Lower lobe of right lung (tissue), 2 donors: ENCODE results near the gene TBX4. TPM values are rescaled to one million over a fixed set of nuclear protein-coding genes. Genes with fewer than 3 reads are reported as not detected.

Experiments used
- ATAC-seq, 2 donors: fragments of 200-7000 bp; cut with Tn5 transposase; one replicate each; pipeline ENCODE4 v1.9.1; 2020 to 2022; ENCODE audit warnings: mild to moderate bottlenecking in 2 of 2, moderate library complexity in 2 of 2
- DNase-seq: peaks from one replicate; pipeline ENCODE4 v3.0.0-alpha.2; 2020
- H3K27ac ChIP-seq: fragments of 200-600 bp; one replicate; pipeline ENCODE4 v1.8.0; 2022
- H3K27me3 ChIP-seq: fragments of 200-600 bp; one replicate; pipeline ENCODE4 v1.8.0; 2022; ENCODE audit warnings: low read depth
- H3K36me3 ChIP-seq: fragments of 200-600 bp; one replicate; pipeline ENCODE4 v1.8.0; 2022; ENCODE audit warnings: mild to moderate bottlenecking
- H3K4me1 ChIP-seq: fragments of 200-600 bp; one replicate; pipeline ENCODE4 v1.8.0; 2022
- H3K4me3 ChIP-seq: fragments of 200-600 bp; one replicate; pipeline ENCODE4 v1.8.0; 2022; ENCODE audit warnings: mild to moderate bottlenecking
- H3K9me3 ChIP-seq: fragments of 200-600 bp; one replicate; pipeline ENCODE4 v1.8.0; 2022
- CTCF ChIP-seq: fragments of 200-600 bp; IDR thresholded peaks from one replicate; pipeline ENCODE4 v1.8.0; 2022; ENCODE audit warnings: antibody characterized with exemption, mild to moderate bottlenecking
- intact Hi-C: fragments of 100-400 bp; cut with DNase I; formaldehyde crosslinking; loops from one replicate; pipeline ENCODE4 v1.11.0; 2022
- total RNA-seq: library from RNA; stranded (reverse); fragmentation: NEBNext Ultra II Directional; extraction: Animal tissue kit (Norgen Biotek cat#: 25700); gene quantifications from one replicate; pipeline ENCODE4 v1.2.1, GENCODE V29; 2021
- donor health status: DM: no; HTN: yes; CAD: no; lungs with severe emphysema.

TBX4 gene
- total RNA-seq, 1 donor from 2014 or later = 22.3 TPM

- H3K4me3 ChIP-seq = no peak overlapping the region
- no peak overlapping the region for H3K27ac ChIP-seq
- intact Hi-C loops = no loop called here
- peaks cover 11% of the 10 kb centered on the region for H3K36me3 ChIP-seq
- no peaks in the 10 kb centered on the region for H3K9me3 ChIP-seq
- ATAC-seq (no peak), DNase-seq (no peak)
- H3K27me3 ChIP-seq = no peaks in the 10 kb centered on the region
- H3K4me1 ChIP-seq = no peaks in the 10 kb centered on the region
- no peak for TF ChIP-seq CTCF
These were observed 32.0 kb downstream of the TBX4 start for GRCh38 chr17:61484174-61484573.

- TF ChIP-seq CTCF = no peak
These were observed 33.0 kb downstream of the TBX4 start for GRCh38 chr17:61485067-61485775.

GRCh38 chr17:61486135-61487120 is 34.2 kb downstream of the TBX4 start:
- TF ChIP-seq CTCF = no peak
- H3K9me3 ChIP-seq = no peaks in the 10 kb centered on the region
- H3K27me3 ChIP-seq = no peaks in the 10 kb centered on the region
- intact Hi-C loops = no loop called here
- H3K27ac ChIP-seq = no peak overlapping the region
- no peak overlapping the region for H3K4me3 ChIP-seq
- no peak for DNase-seq
- H3K36me3 ChIP-seq = peaks cover 8% of the 10 kb centered on the region
- H3K4me1 ChIP-seq = no peaks in the 10 kb centered on the region
- peak in 1 of 2 donors; percentile 54 for ATAC-seq

More at GRCh38 chr17:61485067-61485775, 33.0 kb downstream of the TBX4 start:
- H3K36me3 ChIP-seq = peaks cover 8% of the 10 kb centered on the region
- ATAC-seq = no peak
- H3K27me3 ChIP-seq = no peaks in the 10 kb centered on the region
- no peaks in the 10 kb centered on the region for H3K4me1 ChIP-seq
- no peak for DNase-seq
- intact Hi-C loops = no loop called here
- H3K9me3 ChIP-seq = no peaks in the 10 kb centered on the region
- no peak overlapping the region for H3K27ac ChIP-seq
- no peak overlapping the region for H3K4me3 ChIP-seq

GRCh38 chr17:61487161-61487988 is 35.2 kb downstream of the TBX4 start:
- Histone ChIP-seq H3K4me3 (no peak overlapping the region), H3K36me3 (peaks cover 8% of the 10 kb centered on the region), H3K9me3 (no peaks in the 10 kb centered on the region), H3K4me1 (no peaks in the 10 kb centered on the region), H3K27ac (no peak overlapping the region), H3K27me3 (no peaks in the 10 kb centered on the region)
- no peak for ATAC-seq
- intact Hi-C loops = no loop called here
- DNase-seq = no peak
- no peak for TF ChIP-seq CTCF

- Histone ChIP-seq H3K4me3 (no peak overlapping the region), H3K9me3 (no peaks in the 10 kb centered on the region), H3K27ac (no peak overlapping the region), H3K27me3 (no peaks in the 10 kb centered on the region), H3K4me1 (no peaks in the 10 kb centered on the region), H3K36me3 (peaks cover 6% of the 10 kb centered on the region)
- no peak for ATAC-seq
- no peak for TF ChIP-seq CTCF
- intact Hi-C loops = no loop called here
- DNase-seq = no peak
These were observed 35.9 kb downstream of the TBX4 start for GRCh38 chr17:61487989-61488595.
